Measurements from ENCODE around the gene PCGF6.
"Not testable (repeated sequence)": the region's sequence is repeated elsewhere in the genome, so short reads cannot be mapped to it uniquely, and the experiment has no call there.

The PCGF6 gene

GRCh38 chr10:103350517-103351260 lies at the start of gene PCGF6:
TSS of gene PCGF6 (minus strand) at chr10:103351140. CDS start at chr10:103351066, 74 bp downstream.
- peak; percentile 36 for DNase-seq

GRCh38 chr10:103397191-103397825 lies 46.4 kb upstream of the PCGF6 start:
- DNase-seq, result no peak

- DNase-seq, result no peak
Measured at GRCh38 chr10:103396789-103397087, 45.8 kb upstream of the PCGF6 start.

GRCh38 chr10:103396067-103396788 lies 45.3 kb upstream of the PCGF6 start, which contains the start of the genes ATP5MK and PDCD11:
TSS of gene ATP5MK (minus strand) at chr10:103396475. CDS start at chr10:103392457, 4,018 bp downstream.
TSS of gene PDCD11 (plus strand) at chr10:103396626. CDS start at chr10:103398427, 1,801 bp downstream.
- peak; percentile 82 for DNase-seq

- DNase-seq, result no peak
Measured at GRCh38 chr10:103395754-103396066, 44.8 kb upstream of the PCGF6 start.

- DNase-seq, result no peak
Measured at GRCh38 chr10:103394180-103394579, 43.2 kb upstream of the PCGF6 start.

- DNase-seq, result no peak
Measured at GRCh38 chr10:103382769-103383168, 31.8 kb upstream of the PCGF6 start.

- DNase-seq, result no peak
Measured at GRCh38 chr10:103374263-103374662, 23.3 kb upstream of the PCGF6 start.

- DNase-seq, result no peak
Measured at GRCh38 chr10:103373544-103373943, 22.6 kb upstream of the PCGF6 start.

GRCh38 chr10:103367782-103368518 lies 17.0 kb upstream of the PCGF6 start, which contains the start of gene TAF5:
TSS of gene TAF5 (plus strand) at chr10:103367976. CDS start at chr10:103367990, 14 bp downstream.
- peak; percentile 64 for DNase-seq

- no peak for DNase-seq
Measured at GRCh38 chr10:103367379-103367781, 16.4 kb upstream of the PCGF6 start.

GRCh38 chr10:103360791-103361190 lies 9.9 kb upstream of the PCGF6 start:
- not testable (repeated sequence) for DNase-seq

GRCh38 chr10:103359493-103359892 lies 8.6 kb upstream of the PCGF6 start:
- DNase-seq, result not testable (repeated sequence)

GRCh38 chr10:103355906-103356599 lies 5.1 kb upstream of the PCGF6 start:
- DNase-seq, result no peak

GRCh38 chr10:103354567-103354966 lies 3.6 kb upstream of the PCGF6 start:
- not testable (repeated sequence) for DNase-seq

GRCh38 chr10:103353281-103353680 lies 2.3 kb upstream of the PCGF6 start:
- DNase-seq, result no peak

- DNase-seq, result no peak
Measured at GRCh38 chr10:103350175-103350516, 794 bp downstream of the PCGF6 start.

- DNase-seq, result no peak
Measured at GRCh38 chr10:103336370-103336769, 14.6 kb downstream of the PCGF6 start.

- DNase-seq, result no peak
Measured at GRCh38 chr10:103334567-103334966, 16.4 kb downstream of the PCGF6 start.

- peak; percentile 2 for DNase-seq
Measured at GRCh38 chr10:103333934-103334520, 16.9 kb downstream of the PCGF6 start.

- DNase-seq, result no peak
Measured at GRCh38 chr10:103327906-103328305, 23.0 kb downstream of the PCGF6 start.

- no peak for DNase-seq
Measured at GRCh38 chr10:103316087-103316486, 34.9 kb downstream of the PCGF6 start.
